ENCODE measurements around the gene FATE1.

The FATE1 gene

DNA sequence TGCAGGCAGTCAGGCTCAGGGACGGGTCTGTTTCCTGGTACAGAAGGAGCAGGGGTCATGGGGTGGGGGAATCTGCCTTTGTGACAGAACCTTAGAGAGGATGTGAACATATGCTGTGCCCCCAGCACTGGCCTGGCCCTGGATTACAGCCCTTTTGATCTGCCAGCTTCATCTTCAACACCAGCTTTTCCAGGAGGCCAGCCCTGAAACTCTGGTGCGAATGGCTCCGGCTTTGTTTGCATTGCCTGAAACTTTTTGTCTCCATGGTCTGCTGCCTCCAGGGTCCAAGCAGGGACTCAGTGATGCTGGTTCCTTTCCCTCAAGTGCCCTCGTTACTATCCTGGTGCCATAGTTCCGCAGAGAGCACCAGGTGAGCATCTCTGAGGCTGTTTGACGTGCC, 20.9 kb downstream of the FATE1 start:
- TF ChIP-seq, protein P1, sequence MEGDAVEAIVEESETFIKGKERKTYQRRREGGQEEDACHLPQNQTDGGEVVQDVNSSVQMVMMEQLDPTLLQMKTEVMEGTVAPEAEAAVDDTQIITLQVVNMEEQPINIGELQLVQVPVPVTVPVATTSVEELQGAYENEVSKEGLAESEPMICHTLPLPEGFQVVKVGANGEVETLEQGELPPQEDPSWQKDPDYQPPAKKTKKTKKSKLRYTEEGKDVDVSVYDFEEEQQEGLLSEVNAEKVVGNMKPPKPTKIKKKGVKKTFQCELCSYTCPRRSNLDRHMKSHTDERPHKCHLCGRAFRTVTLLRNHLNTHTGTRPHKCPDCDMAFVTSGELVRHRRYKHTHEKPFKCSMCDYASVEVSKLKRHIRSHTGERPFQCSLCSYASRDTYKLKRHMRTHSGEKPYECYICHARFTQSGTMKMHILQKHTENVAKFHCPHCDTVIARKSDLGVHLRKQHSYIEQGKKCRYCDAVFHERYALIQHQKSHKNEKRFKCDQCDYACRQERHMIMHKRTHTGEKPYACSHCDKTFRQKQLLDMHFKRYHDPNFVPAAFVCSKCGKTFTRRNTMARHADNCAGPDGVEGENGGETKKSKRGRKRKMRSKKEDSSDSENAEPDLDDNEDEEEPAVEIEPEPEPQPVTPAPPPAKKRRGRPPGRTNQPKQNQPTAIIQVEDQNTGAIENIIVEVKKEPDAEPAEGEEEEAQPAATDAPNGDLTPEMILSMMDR (IDR thresholded peaks at IDR 0.05; ENCODE audit: insufficient read depth, low read length), result no peak
- TF ChIP-seq, protein P2, sequence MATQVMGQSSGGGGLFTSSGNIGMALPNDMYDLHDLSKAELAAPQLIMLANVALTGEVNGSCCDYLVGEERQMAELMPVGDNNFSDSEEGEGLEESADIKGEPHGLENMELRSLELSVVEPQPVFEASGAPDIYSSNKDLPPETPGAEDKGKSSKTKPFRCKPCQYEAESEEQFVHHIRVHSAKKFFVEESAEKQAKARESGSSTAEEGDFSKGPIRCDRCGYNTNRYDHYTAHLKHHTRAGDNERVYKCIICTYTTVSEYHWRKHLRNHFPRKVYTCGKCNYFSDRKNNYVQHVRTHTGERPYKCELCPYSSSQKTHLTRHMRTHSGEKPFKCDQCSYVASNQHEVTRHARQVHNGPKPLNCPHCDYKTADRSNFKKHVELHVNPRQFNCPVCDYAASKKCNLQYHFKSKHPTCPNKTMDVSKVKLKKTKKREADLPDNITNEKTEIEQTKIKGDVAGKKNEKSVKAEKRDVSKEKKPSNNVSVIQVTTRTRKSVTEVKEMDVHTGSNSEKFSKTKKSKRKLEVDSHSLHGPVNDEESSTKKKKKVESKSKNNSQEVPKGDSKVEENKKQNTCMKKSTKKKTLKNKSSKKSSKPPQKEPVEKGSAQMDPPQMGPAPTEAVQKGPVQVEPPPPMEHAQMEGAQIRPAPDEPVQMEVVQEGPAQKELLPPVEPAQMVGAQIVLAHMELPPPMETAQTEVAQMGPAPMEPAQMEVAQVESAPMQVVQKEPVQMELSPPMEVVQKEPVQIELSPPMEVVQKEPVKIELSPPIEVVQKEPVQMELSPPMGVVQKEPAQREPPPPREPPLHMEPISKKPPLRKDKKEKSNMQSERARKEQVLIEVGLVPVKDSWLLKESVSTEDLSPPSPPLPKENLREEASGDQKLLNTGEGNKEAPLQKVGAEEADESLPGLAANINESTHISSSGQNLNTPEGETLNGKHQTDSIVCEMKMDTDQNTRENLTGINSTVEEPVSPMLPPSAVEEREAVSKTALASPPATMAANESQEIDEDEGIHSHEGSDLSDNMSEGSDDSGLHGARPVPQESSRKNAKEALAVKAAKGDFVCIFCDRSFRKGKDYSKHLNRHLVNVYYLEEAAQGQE (IDR thresholded peaks at IDR 0.05; ENCODE audit: insufficient replicate concordance, low read depth), result no peak
- TF ChIP-seq POLR2AphosphoS5 (IDR thresholded peaks at IDR 0.05; ENCODE audit: low read depth) (no peak), SPI1 (IDR thresholded peaks at IDR 0.05; ENCODE audit: borderline replicate concordance, low read depth) (no peak), GABPA (IDR thresholded peaks at IDR 0.05; ENCODE audit: low read depth) (no peak)
- no peak for DNase-seq (ENCODE audit: low read depth in 1 of 2, low spot score in 1 of 2)
- Histone ChIP-seq H3K27ac (replicated peaks) (no peak overlapping the region), H3K4me3 (replicated peaks; ENCODE audit: insufficient read depth, low read length) (no peak overlapping the region), H3K27me3 (ENCODE audit: insufficient read depth, poor library complexity, severe bottlenecking) (no peaks in the 10 kb centered on the region)

DNA sequence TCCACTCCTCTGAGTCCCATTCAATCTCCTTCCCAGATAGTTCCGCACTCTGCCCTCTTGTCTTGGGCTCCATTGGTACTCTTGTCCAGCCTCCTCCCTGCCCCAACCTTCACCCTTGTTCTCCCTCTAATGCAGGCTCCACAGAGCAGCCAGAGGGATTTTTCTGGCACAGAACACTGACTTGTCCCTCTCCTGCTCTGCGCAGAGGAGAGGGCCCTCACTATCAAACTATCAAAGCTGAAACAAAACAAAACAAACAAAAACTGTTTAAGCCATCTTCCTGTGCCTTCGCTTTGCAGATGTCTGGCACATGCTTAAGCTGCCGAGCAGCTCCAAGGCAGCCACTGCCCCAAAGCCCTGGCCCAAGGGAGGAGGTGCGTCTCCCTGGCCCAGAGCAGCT, 21.7 kb downstream of the FATE1 start:
- no peak for DNase-seq (ENCODE audit: low read depth in 1 of 2, low spot score in 1 of 2)
- TF ChIP-seq, protein P2 (IDR thresholded peaks at IDR 0.05; ENCODE audit: insufficient replicate concordance, low read depth), result no peak
- Histone ChIP-seq H3K27ac (replicated peaks) (no peak overlapping the region), H3K27me3 (ENCODE audit: insufficient read depth, poor library complexity, severe bottlenecking) (no peaks in the 10 kb centered on the region), H3K4me3 (replicated peaks; ENCODE audit: insufficient read depth, low read length) (no peak overlapping the region)

DNA sequence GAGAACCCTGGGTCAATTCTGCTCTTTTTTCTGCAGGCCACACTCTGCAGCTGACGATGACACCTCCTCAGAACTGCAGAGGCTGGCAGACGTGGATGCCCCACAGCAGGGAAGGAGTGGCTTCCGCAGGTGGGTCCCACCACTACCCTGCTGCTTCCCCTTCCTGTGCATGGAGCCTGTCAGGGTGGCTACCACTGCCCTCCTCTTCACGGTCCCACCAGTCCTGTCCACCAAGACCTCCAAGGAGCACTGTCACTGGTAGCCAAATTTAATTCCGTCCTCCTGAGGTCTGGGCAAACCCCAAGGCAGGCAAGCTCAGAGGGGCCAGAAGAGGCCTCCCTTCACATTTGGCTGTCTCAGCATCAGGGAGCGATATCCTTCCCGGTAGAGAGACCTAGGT, 22.9 kb downstream of the FATE1 start:
- H3K27me3 ChIP-seq (ENCODE audit: insufficient read depth, poor library complexity, severe bottlenecking), result no peaks in the 10 kb centered on the region
- no peak for DNase-seq (ENCODE audit: low read depth in 1 of 2, low spot score in 1 of 2)
- no peak overlapping the region for H3K27ac ChIP-seq (replicated peaks)
- TF ChIP-seq GABPA (IDR thresholded peaks at IDR 0.05; ENCODE audit: low read depth), result no peak
- TF ChIP-seq POLR2AphosphoS5 (IDR thresholded peaks at IDR 0.05; ENCODE audit: low read depth), result no peak
- TF ChIP-seq, protein P1 (IDR thresholded peaks at IDR 0.05; ENCODE audit: insufficient read depth, low read length), result no peak
- TF ChIP-seq SPI1 (IDR thresholded peaks at IDR 0.05; ENCODE audit: borderline replicate concordance, low read depth), result no peak
- TF ChIP-seq, protein P2 (IDR thresholded peaks at IDR 0.05; ENCODE audit: insufficient replicate concordance, low read depth), result no peak
- H3K4me3 ChIP-seq (replicated peaks; ENCODE audit: insufficient read depth, low read length), result no peak overlapping the region

DNA sequence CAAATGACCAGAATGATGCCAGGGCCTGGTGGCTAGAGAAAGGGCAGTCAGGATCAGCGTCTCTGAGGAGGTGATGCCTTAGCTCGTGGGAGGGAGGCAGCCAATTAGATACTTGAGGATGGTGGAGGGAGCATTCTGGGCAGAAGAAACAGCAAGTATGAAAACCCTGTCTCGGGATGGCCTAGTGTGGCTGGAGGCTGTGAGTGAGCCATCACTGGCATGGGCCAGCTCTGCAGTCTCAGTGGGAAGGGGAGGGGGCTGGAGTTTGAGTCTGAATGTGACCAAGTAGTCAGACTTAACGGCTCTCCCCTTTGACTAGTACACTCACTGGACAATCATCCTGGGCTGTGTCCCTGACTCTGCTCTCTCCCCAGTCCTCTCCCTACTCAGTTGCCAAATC, 25.8 kb downstream of the FATE1 start:
- H3K4me3 ChIP-seq (replicated peaks; ENCODE audit: insufficient read depth, low read length), result no peak overlapping the region
- TF ChIP-seq GABPA (IDR thresholded peaks at IDR 0.05; ENCODE audit: low read depth) (no peak), SPI1 (IDR thresholded peaks at IDR 0.05; ENCODE audit: borderline replicate concordance, low read depth) (no peak), POLR2AphosphoS5 (IDR thresholded peaks at IDR 0.05; ENCODE audit: low read depth) (no peak)
- TF ChIP-seq, protein P2 (IDR thresholded peaks at IDR 0.05; ENCODE audit: insufficient replicate concordance, low read depth), result no peak
- TF ChIP-seq, protein P1 (IDR thresholded peaks at IDR 0.05; ENCODE audit: insufficient read depth, low read length), result no peak
- no peak for DNase-seq (ENCODE audit: low read depth in 1 of 2, low spot score in 1 of 2)
- H3K27me3 ChIP-seq (ENCODE audit: insufficient read depth, poor library complexity, severe bottlenecking), result no peaks in the 10 kb centered on the region
- H3K27ac ChIP-seq (replicated peaks), result no peak overlapping the region
